H1 (cell line): Measurements from ENCODE around the gene FAH. TPM values are rescaled to one million over a fixed set of nuclear protein-coding genes. Genes with fewer than 3 reads are reported as not detected.

Experiments
- CTCF ChIA-PET: fragments of 300-600 bp; sonication (Branson Sonifier 250); formaldehyde crosslinking; loops from one replicate; lab custom pipeline; 2021; ENCODE audit not compliant: partially characterized antibody; lab: Charles Lee
- POLR2A ChIA-PET: fragments of 300-600 bp; sonication (Branson Sonifier 250); formaldehyde crosslinking; loops from one replicate; lab custom pipeline; 2021; ENCODE audit warnings: inconsistent platforms; ENCODE audit not compliant: partially characterized antibody; lab: Charles Lee
- DNase-seq, 2 experiments: peaks; one replicate each; pipeline versions ENCODE4 v3.0.0 to v3.0.0-alpha.2; 2010 to 2022; ENCODE audit warnings: low spot score in 2 of 2, low read depth in 1 of 2, mixed read lengths in 1 of 2
- FAIRE-seq: peaks from 2 replicates; lab custom pipeline; 2011; peaks lifted over from hg19 to GRCh38; lab: Jason Lieb, UNC
- H2AFZ ChIP-seq: 2 replicates; pipeline ENCODE4 v1.8.1; 2012; ENCODE audit warnings: low read length, inconsistent platforms
- H2AK5ac ChIP-seq: 2 replicates; pipeline ENCODE4 v1.6.1; 2013; ENCODE audit warnings: low read depth, low read length
- H2BK120ac ChIP-seq: replicated peaks from 2 replicates; pipeline ENCODE3; 2013; ENCODE audit warnings: low read depth, low read length, inconsistent platforms
- H2BK12ac ChIP-seq: 2 replicates; pipeline ENCODE4 v1.6.1; 2013; ENCODE audit warnings: low read depth, low read length
- H2BK15ac ChIP-seq: 2 replicates; pipeline ENCODE4 v1.6.1; 2013; ENCODE audit warnings: low read length
- H2BK20ac ChIP-seq: 2 replicates; pipeline ENCODE4 v1.6.1; 2013; ENCODE audit warnings: low read length
- H2BK5ac ChIP-seq: 2 replicates; pipeline ENCODE4 v1.6.1; 2013; ENCODE audit warnings: low read depth, low read length
- H3K14ac ChIP-seq: 2 replicates; pipeline ENCODE4 v1.6.1; 2013; ENCODE audit warnings: inconsistent platforms; ENCODE audit not compliant: insufficient read length
- H3K18ac ChIP-seq: 2 replicates; pipeline ENCODE4 v1.6.1; 2013; ENCODE audit warnings: low read length; ENCODE audit errors: extremely low read depth
- H3K23ac ChIP-seq: 2 replicates; pipeline ENCODE4 v1.6.1; 2013; ENCODE audit warnings: inconsistent platforms; ENCODE audit not compliant: insufficient read length
- H3K23me2 ChIP-seq: 2 replicates; pipeline ENCODE4 v1.6.1; 2013; ENCODE audit warnings: low read depth, low read length
- H3K27ac ChIP-seq: 2 replicates; pipeline ENCODE4 v1.6.1; 2011; ENCODE audit warnings: low read depth, low read length, inconsistent platforms
- H3K27me3 ChIP-seq, 4 experiments: replicated peaks in 1 of 4; 1 replicate in 1 of 4; 2 replicates in 3 of 4; pipeline versions ENCODE4 v1.6.1 to v1.8.1; 2011 to 2013; ENCODE audit warnings: low read length in 3 of 4, mild to moderate bottlenecking in 3 of 4, inconsistent platforms in 2 of 4, mixed read lengths in 2 of 4, moderate library complexity in 1 of 4; ENCODE audit not compliant: control insufficient read depth in 3 of 4, insufficient read depth in 3 of 4; ENCODE audit errors: extremely low read depth in 1 of 4
- H3K36me3 ChIP-seq, 4 experiments: 2 replicates each; pipeline versions ENCODE4 v1.6.1 to v1.8.1; 2011 to 2013; ENCODE audit warnings: mild to moderate bottlenecking in 4 of 4, low read length in 3 of 4, moderate library complexity in 2 of 4, control low read depth in 1 of 4, inconsistent platforms in 1 of 4; ENCODE audit not compliant: insufficient read depth in 4 of 4, control insufficient read depth in 2 of 4
- H3K4ac ChIP-seq: replicated peaks from 2 replicates; pipeline ENCODE3; 2013; ENCODE audit warnings: low read length, low read depth, mixed read lengths, inconsistent platforms; ENCODE audit not compliant: insufficient read length
- H3K4me1 ChIP-seq, 4 experiments: replicated peaks in 1 of 4; 1 replicate in 1 of 4; 2 replicates in 3 of 4; pipeline versions ENCODE4 v1.6.1 to v1.8.1; 2011 to 2013; ENCODE audit warnings: low read length in 3 of 4, inconsistent platforms in 2 of 4, mixed read lengths in 1 of 4; ENCODE audit not compliant: insufficient read depth in 4 of 4, control insufficient read depth in 3 of 4
- H3K4me2 ChIP-seq, 2 experiments: 2 replicates each; pipeline versions ENCODE4 v1.6.1 to v1.8.1; 2011 to 2013; ENCODE audit warnings: low read depth in 2 of 2, low read length in 2 of 2, control low read depth in 1 of 2, inconsistent platforms in 1 of 2, mild to moderate bottlenecking in 1 of 2; ENCODE audit not compliant: insufficient read depth in 1 of 2
- H3K4me3 ChIP-seq, 4 experiments: fragments of 200-600, 300-600 bp in 1 of 4; sonication (generic), shearing (Covaris generic), sonication (Bioruptor Twin) in 1 of 4; 2 replicates each; pipeline versions ENCODE4 v1.5.1 to v1.8.1; 2011 to 2016; ENCODE audit warnings: low read length in 4 of 4, low read depth in 3 of 4, control low read depth in 2 of 4, inconsistent platforms in 2 of 4, mild to moderate bottlenecking in 2 of 4, mixed read lengths in 1 of 4, moderate library complexity in 1 of 4; ENCODE audit not compliant: insufficient read depth in 2 of 4; ENCODE audit errors: extremely low read depth in 1 of 4
- H3K56ac ChIP-seq: replicated peaks from 2 replicates; pipeline ENCODE3; 2013; ENCODE audit warnings: low read depth, mild to moderate bottlenecking, mixed read lengths, low read length, inconsistent platforms; ENCODE audit not compliant: insufficient read length
- H3K79me1 ChIP-seq: 2 replicates; pipeline ENCODE4 v1.6.1; 2013; ENCODE audit warnings: low read depth, low read length, control low read depth
- H3K79me2 ChIP-seq, 2 experiments: 2 replicates each; pipeline versions ENCODE4 v1.6.1 to v1.8.1; 2012 to 2013; ENCODE audit warnings: low read length in 2 of 2, mild to moderate bottlenecking in 2 of 2, inconsistent platforms in 1 of 2; ENCODE audit not compliant: insufficient read depth in 2 of 2, control insufficient read depth in 1 of 2
- H3K9ac ChIP-seq, 4 experiments: replicated peaks in 1 of 4; 1 replicate in 1 of 4; 2 replicates in 3 of 4; pipeline versions ENCODE4 v1.6.1 to v1.8.1; 2011 to 2013; ENCODE audit warnings: low read depth in 3 of 4, low read length in 3 of 4, control low read depth in 2 of 4, mild to moderate bottlenecking in 2 of 4, moderate library complexity in 2 of 4, inconsistent platforms in 1 of 4; ENCODE audit errors: extremely low read depth in 1 of 4
- H3K9me3 ChIP-seq, 2 experiments: 2 replicates each; pipeline versions ENCODE4 v1.6.1 to v1.8.1; 2012 to 2013; ENCODE audit warnings: mild to moderate bottlenecking in 2 of 2, moderate library complexity in 2 of 2, control low read depth in 1 of 2, inconsistent platforms in 1 of 2, low read depth in 1 of 2, low read length in 1 of 2, mixed read lengths in 1 of 2; ENCODE audit not compliant: insufficient read depth in 2 of 2
- H4K20me1 ChIP-seq, 2 experiments: replicated peaks in 1 of 2; 2 replicates each; pipeline versions ENCODE3 to v1.8.1; 2011 to 2013; ENCODE audit warnings: inconsistent platforms in 2 of 2, low read length in 2 of 2, mild to moderate bottlenecking in 1 of 2; ENCODE audit not compliant: insufficient read depth in 2 of 2, control insufficient read depth in 1 of 2
- H4K5ac ChIP-seq: 2 replicates; pipeline ENCODE4 v1.6.1; 2013; ENCODE audit warnings: low read length, low read depth, mixed read lengths, inconsistent platforms; ENCODE audit not compliant: insufficient read length
- H4K8ac ChIP-seq: 2 replicates; pipeline ENCODE4 v1.8.0; 2013; ENCODE audit warnings: mild to moderate bottlenecking, moderate library complexity, low read length, inconsistent platforms; ENCODE audit not compliant: insufficient read depth; ENCODE audit errors: extremely low read depth
- H4K91ac ChIP-seq: replicated peaks from 2 replicates; pipeline ENCODE3; 2013; ENCODE audit warnings: low read length, mixed read lengths, inconsistent platforms; ENCODE audit not compliant: insufficient read length
- BCL11A ChIP-seq, 2 experiments: IDR thresholded peaks; one replicate each; pipeline ENCODE4 v1.6.1; 2011; ENCODE audit warnings: low read depth in 2 of 2, low read length in 2 of 2, mild to moderate bottlenecking in 2 of 2
- BRCA1 ChIP-seq: IDR thresholded peaks from 2 replicates; pipeline ENCODE4 v1.6.1; 2012; ENCODE audit warnings: low read depth, low read length, improper control_type of control experiment
- CBX8 ChIP-seq: fragments of 300-800, 300-1000 bp; sonication (generic); IDR thresholded peaks from 2 replicates; pipeline ENCODE4 v1.7.1; 2016; ENCODE audit warnings: low read depth, low read length, borderline replicate concordance
- CEBPB ChIP-seq: IDR thresholded peaks from 2 replicates; pipeline ENCODE4 v1.6.1; 2012; ENCODE audit warnings: low read depth, low read length
- EGR1 ChIP-seq: IDR thresholded peaks from 2 replicates; pipeline ENCODE4 v1.6.1; 2011; ENCODE audit warnings: low read depth, low read length, borderline replicate concordance
- JUND ChIP-seq: IDR thresholded peaks from 2 replicates; pipeline ENCODE4 v1.6.1; 2011; ENCODE audit warnings: mild to moderate bottlenecking, improper control_type of control experiment, low read length
- MAFK ChIP-seq: IDR thresholded peaks from 2 replicates; pipeline ENCODE4 v1.6.1; 2012; ENCODE audit warnings: low read depth, mild to moderate bottlenecking, improper control_type of control experiment, low read length
- POLR2AphosphoS5 ChIP-seq: IDR thresholded peaks from 2 replicates; pipeline ENCODE4 v1.6.1; 2011; ENCODE audit warnings: low read depth, low read length
- POU5F1 ChIP-seq: IDR thresholded peaks from 2 replicates; pipeline ENCODE4 v1.6.1; 2011; ENCODE audit warnings: low read depth, mild to moderate bottlenecking, low read length, moderate library complexity
- RFX5 ChIP-seq: IDR thresholded peaks from 2 replicates; pipeline ENCODE4 v1.6.1; 2011; ENCODE audit warnings: low read depth, low read length, improper control_type of control experiment, borderline replicate concordance
- SIX5 ChIP-seq: IDR thresholded peaks from 2 replicates; pipeline ENCODE4 v1.6.1; 2011; ENCODE audit warnings: mild to moderate bottlenecking, low read depth, low read length
- SP4 ChIP-seq: IDR thresholded peaks from 2 replicates; pipeline ENCODE4 v1.6.1; 2012; ENCODE audit warnings: low read length, inconsistent platforms
- SUZ12 ChIP-seq: fragments of 200-600 bp; sonication (generic); IDR thresholded peaks from 2 replicates; pipeline ENCODE4 v1.6.1; 2012; ENCODE audit warnings: mild to moderate bottlenecking, inconsistent platforms, low read length, moderate library complexity, mixed read lengths
- WGBS, 2 experiments: shearing (Covaris generic) in 1 of 2; methylation state at CpG; one replicate each; pipeline versions ENCODE4 v1.1.6 to v1.1.7; 2013 to 2015; ENCODE audit warnings: low lambda C conversion rate in 2 of 2, mixed read lengths in 2 of 2, inconsistent platforms in 1 of 2, low coverage in 1 of 2, missing lambda C conversion rate in 1 of 2; ENCODE audit not compliant: insufficient replicate concordance in 2 of 2, insufficient coverage in 1 of 2, insufficient read length in 1 of 2; ENCODE audit errors: extremely low coverage in 1 of 2, missing lambda C conversion rate in 1 of 2; 5-methylcytosine and 5-hydroxymethylcytosine counted together
- polyA plus RNA-seq, 7 experiments: library from polyadenylated mRNA; depleted of rRNA in 3 of 7; stranded (reverse) in 5 of 7; unstranded in 2 of 7; fragments of >200 nt in 5 of 7; fragments of 200-250 nt in 2 of 7; gene quantifications; 1 replicate in 5 of 7; 2 replicates in 1 of 7; 4 replicates in 1 of 7; pipeline versions ENCODE4 v1.2.1 to v1.2.3, GENCODE V29; 2011 to 2013; ENCODE audit warnings: missing spikeins in 2 of 7, mixed read lengths in 2 of 7
- total RNA-seq: library from RNA; stranded (reverse); fragmentation: NEBNext Ultra II Directional; extraction: Animal tissue kit (Norgen Biotek cat#: 25700); gene quantifications from 2 replicates; pipeline ENCODE4 v1.2.1, GENCODE V29; 2021

The FAH gene
- total and polyA plus RNA-seq, 2 of the 8 experiments (the other 6 are each of a cell fraction or from before 2014, with no cell fraction given) = 20.0 to 21.7 TPM

DNA sequence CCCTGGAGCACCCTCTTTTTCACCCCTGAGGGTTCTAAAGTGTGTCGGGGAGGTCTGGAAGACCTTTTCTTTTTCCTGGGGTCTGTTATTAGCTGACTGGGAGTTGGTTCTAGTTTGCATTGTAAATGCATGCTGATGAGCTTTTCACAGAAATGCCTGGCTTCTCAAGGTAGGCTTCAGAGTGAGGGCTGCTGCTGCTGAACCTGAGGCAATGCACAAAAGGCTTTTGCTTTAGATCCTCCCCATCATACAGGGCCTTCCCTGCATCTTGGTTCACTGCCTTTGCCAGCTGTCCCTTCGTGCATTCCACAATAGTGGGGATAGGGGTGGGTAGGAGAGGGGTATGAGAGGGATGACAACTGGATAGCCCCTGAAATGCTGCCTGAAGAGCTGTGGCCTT is 46.6 kb downstream of the FAH start:
- DNase-seq (peak in 1 of 2 experiments; percentile 44), FAIRE-seq (peak; percentile 50)
- no peak overlapping the region for H2AK5ac ChIP-seq
- H2BK120ac ChIP-seq = no peak overlapping the region
- no peak overlapping the region for H2BK12ac ChIP-seq
- H3K56ac ChIP-seq = no peak overlapping the region
- no peak overlapping the region for H2BK15ac ChIP-seq
- CTCF ChIA-PET = interaction anchor here (0.5 to 1.0 kb wide), 7 partner anchors 15 to 218 kb away, joined by 3 to 5 read pairs (median 3); no protein-coding TSS in a partner anchor
- H3K9me3 ChIP-seq = no peaks in the 10 kb centered on the region
- H3K36me3 ChIP-seq = no peaks in the 10 kb centered on the region
- H2BK5ac ChIP-seq = no peak overlapping the region
- no peak overlapping the region; a peak in 1 of 7 replicates for H3K9ac ChIP-seq
- peaks cover 1 to 9% (median 6%) of the 10 kb centered on the region in 4 experiments for H3K4me1 ChIP-seq
- no peak overlapping the region for H3K23ac ChIP-seq
- TF ChIP-seq SUZ12 (no peak), BCL11A (IDR thresholded peaks at IDR 0.05; ENCODE audit: low read depth in 2 of 2, low read length in 2 of 2) (no peak), CBX8 (no peak), SIX5 (no peak), SP4 (no peak), MAFK (no peak), JUND (no peak), POU5F1 (no peak), BRCA1 (no peak), CEBPB (no peak), EGR1 (no peak), RFX5 (no peak), POLR2AphosphoS5 (no peak)
- TF ChIP-seq, all 59 proteins: peak for 0
- Histone ChIP-seq H4K5ac (no peak overlapping the region), H3K79me2 (no peaks in the 10 kb centered on the region), H4K20me1 (no peaks in the 10 kb centered on the region), H3K27me3 (no peaks in the 10 kb centered on the region), H4K91ac (no peak overlapping the region), H2BK20ac (no peak overlapping the region), H3K27ac (no peak overlapping the region), H3K23me2 (no peaks in the 10 kb centered on the region), H3K4me3 (0 out of 8 replicates have a peak overlapping the region, but pooled peaks of 1 of the 4 experiments have one; percentile 0), H4K8ac (no peak overlapping the region), H3K14ac (no peak overlapping the region), H3K4me2 (peak overlapping the region in 1 of 2 experiments; percentile 11; a peak in 1 of 4 replicates), H3K4ac (no peak overlapping the region), H3K18ac (no peak overlapping the region), H3K79me1 (no peaks in the 10 kb centered on the region), H2AFZ (peak overlapping the region; percentile 29; the same call in 1 of the 2 replicates)
- POLR2A ChIA-PET = no interaction called here
- 56% methylated on average over 2 of the region's 2 CpGs; no CpG with 5 or more reads in 1 of the 2 experiments for WGBS, 2 experiments
